ENCODE data around the gene CABLES1.

CABLES1 gene

DNA sequence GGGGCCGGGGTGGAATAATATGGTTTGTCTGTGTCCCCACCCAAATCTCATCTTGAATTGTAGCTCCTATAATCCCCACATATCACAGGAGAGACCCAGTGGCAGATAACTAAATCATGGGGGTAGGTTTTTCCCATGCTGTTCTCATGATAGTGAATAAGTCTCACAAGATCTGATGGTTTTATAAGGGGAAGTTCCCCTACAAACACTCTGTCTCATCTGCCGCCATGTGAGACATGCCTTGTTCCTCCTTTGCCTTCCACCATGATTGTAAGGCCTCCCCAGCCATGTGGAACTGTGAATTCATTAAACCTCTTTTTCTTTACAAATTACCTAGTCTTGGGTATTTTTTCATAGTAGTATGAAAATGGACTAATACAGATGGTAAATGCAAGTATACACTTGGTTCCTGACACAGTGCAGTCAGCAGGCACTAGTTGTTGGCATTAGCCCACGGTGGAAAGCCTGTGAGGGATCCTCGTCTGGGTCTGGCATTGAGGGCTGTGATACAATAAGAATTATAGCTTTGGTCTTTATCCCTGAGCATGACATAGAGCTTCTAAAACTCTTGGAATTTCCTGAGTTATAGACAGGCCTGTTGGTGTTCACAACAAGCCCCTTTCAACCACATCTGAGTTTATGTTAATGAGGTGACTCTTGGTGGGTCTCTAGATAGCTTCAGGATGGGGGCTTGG, 135.8 kb downstream of the CABLES1 start:
- H3K4me3 ChIP-seq (ENCODE audit: low read depth, low read length), result no peak overlapping the region
- TF ChIP-seq, protein P1, sequence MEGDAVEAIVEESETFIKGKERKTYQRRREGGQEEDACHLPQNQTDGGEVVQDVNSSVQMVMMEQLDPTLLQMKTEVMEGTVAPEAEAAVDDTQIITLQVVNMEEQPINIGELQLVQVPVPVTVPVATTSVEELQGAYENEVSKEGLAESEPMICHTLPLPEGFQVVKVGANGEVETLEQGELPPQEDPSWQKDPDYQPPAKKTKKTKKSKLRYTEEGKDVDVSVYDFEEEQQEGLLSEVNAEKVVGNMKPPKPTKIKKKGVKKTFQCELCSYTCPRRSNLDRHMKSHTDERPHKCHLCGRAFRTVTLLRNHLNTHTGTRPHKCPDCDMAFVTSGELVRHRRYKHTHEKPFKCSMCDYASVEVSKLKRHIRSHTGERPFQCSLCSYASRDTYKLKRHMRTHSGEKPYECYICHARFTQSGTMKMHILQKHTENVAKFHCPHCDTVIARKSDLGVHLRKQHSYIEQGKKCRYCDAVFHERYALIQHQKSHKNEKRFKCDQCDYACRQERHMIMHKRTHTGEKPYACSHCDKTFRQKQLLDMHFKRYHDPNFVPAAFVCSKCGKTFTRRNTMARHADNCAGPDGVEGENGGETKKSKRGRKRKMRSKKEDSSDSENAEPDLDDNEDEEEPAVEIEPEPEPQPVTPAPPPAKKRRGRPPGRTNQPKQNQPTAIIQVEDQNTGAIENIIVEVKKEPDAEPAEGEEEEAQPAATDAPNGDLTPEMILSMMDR (IDR thresholded peaks at IDR 0.05; ENCODE audit: low read depth, low read length), result no peak

DNA sequence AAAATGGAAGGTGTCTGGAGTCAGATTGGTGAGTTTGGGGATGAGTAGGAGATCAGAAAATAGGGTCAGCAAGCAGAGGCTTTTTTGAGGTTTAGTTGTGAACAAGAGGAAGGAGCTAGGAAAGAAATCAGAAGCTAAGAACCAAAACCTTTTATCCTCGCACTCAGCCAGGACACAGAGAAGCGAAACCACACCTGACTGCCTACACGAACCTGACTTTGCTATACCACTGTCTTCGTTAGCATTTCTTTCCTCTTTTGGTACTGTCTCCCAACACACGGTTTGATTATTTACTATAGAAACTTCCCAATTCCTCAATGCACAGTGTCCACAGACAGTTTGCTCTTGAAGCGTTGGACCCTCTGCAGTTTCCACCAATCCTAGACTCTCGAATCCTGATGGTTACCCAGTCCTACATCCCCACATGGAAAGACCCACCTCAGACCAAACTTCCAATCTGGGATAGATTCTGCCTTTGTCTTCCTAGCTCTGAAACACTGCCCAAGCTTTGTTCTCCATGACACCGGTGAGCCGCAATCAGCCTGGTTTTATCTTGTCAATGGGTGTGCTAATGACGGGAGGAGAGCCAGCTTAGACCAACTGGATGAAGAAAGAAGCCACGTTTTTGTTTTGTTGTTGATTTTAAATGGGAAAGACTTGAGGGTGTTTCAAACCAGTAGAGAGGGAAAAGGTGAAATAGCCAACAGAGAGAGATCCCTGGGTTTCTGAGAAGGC, 137.4 kb downstream of the CABLES1 start:
- no peak overlapping the region for H3K4me3 ChIP-seq (ENCODE audit: low read depth, low read length)
- TF ChIP-seq, protein P1 (IDR thresholded peaks at IDR 0.05; ENCODE audit: low read depth, low read length), result no peak

DNA sequence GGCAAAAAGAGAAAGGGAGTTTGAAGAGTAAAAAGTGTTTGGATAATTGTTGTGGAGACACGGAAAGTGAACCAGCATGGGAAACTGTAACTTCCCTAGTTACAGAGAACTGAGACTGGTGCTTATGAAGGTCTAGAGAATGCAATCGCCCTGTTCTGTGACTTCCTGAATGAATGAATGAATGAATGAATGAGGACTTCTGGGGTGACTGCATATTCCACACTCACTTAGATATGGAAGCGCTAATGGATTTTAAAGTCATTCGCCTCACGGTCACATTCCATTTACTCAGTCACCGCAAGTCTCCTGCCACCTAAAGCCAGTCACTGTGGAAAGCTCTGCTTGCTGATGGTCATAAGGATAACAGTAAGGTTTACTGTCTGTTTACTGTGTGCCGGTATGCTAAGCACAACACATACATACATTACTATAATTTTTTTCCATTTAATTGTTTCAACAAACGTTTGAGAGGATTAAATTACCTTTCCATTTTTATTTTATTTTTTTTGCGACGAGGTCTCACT, 138.2 kb downstream of the CABLES1 start:
- TF ChIP-seq, protein P1 (IDR thresholded peaks at IDR 0.05; ENCODE audit: low read depth, low read length), result no peak
- no peak overlapping the region for H3K4me3 ChIP-seq (ENCODE audit: low read depth, low read length)

DNA sequence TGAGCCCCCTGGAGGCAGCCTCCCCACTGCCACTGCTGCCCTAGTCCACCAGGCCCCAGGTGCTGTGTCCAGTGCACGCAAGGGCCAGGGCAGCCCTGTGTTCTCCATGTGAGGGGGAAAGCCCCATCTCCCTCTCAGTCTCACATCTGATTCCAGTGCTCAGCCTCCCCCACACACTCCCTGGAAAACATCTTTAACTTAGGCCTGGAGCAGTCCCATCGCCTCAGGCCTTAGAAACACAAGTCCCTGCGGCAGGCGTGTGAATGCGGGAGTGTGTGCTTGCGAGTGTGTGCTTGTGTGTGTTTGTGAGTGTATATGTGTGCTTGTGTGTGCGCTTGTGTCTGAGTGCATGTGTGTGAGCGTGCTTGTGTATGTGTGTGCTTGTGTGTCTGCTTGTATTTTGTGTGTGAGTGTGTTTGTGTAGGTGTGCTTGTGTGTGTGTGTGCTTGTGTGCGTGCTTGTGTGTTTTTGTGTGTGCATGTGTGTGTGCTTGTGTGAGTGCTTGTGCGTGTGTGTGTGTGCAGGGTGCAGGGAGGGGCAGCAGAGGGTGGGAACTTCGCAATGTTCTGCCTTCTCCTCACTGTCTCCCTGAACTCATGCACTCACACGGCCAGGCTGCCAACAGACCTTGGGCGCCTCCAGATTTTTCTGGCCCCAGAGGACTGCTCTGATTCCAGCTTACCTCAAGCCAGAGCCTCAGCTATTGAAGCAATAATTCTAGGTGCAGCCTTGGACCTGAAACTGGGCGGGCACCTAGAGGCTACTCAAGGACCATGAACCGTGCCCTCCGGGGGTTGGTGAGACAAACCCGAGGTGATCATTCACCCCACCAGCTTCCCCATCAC, 139.6 kb downstream of the CABLES1 start:
- H3K4me3 ChIP-seq (ENCODE audit: low read depth, low read length), result no peak overlapping the region
- TF ChIP-seq, protein P1 (IDR thresholded peaks at IDR 0.05; ENCODE audit: low read depth, low read length), result no peak

DNA sequence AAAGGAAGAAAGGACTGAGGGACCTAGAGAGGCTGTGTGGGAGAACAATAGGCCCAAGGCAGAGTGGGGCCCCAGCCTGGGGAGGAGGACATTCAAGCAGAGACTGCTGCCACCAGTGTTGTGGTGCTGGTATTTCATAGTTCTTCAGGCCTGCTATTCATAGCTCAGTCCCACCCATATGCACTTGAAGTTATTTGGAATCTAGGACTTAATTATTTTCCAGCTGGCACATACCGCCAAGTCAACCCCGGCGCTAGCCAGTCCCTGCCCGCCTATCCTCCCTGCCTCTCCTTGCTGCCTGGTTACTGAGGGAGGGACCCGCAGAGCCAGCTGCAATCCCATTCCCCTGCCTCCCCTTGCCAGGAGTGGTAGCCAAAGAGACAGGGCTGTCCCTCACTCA, 141.2 kb downstream of the CABLES1 start:
- H3K4me3 ChIP-seq (ENCODE audit: low read depth, low read length), result no peak overlapping the region
- TF ChIP-seq, protein P1 (IDR thresholded peaks at IDR 0.05; ENCODE audit: low read depth, low read length), result no peak

GRCh38 chr18:23277399-23277798, 142.1 kb downstream of the CABLES1 start:
- no peak overlapping the region for H3K4me3 ChIP-seq (ENCODE audit: low read depth, low read length)
- TF ChIP-seq, protein P1 (IDR thresholded peaks at IDR 0.05; ENCODE audit: low read depth, low read length), result no peak

Data from WI38 (cell line).